Nephron (organoid): Measurements from ENCODE around the gene C1orf174.

Experiments used
- H3K27ac Mint-ChIP-seq, 3 experiments: 2 replicates each; pipeline ENCODE4 v1.8.0; 2020; ENCODE audit warnings: mixed read lengths in 3 of 3, mild to moderate bottlenecking in 2 of 3, moderate library complexity in 1 of 3
- H3K27me3 Mint-ChIP-seq: 2 replicates; pipeline ENCODE4 v1.8.0; 2021; ENCODE audit warnings: low read depth, mild to moderate bottlenecking, moderate library complexity, mixed read lengths
- H3K36me3 Mint-ChIP-seq: 2 replicates; pipeline ENCODE4 v1.8.0; 2020; ENCODE audit warnings: low read depth, mixed read lengths
- H3K4me1 Mint-ChIP-seq: 2 replicates; pipeline ENCODE4 v1.8.0; 2020; ENCODE audit warnings: mixed read lengths
- H3K4me3 Mint-ChIP-seq, 3 experiments: 2 replicates each; pipeline ENCODE4 v1.8.0; 2020; ENCODE audit warnings: mild to moderate bottlenecking in 3 of 3, mixed read lengths in 3 of 3, moderate library complexity in 2 of 3
- H3K9me3 Mint-ChIP-seq: 2 replicates; pipeline ENCODE4 v1.8.0; 2020; ENCODE audit warnings: mixed read lengths
- CTCF ChIP-seq, 3 experiments: fragments of 200-600 bp; sonication (generic); IDR thresholded peaks; one replicate each; pipeline ENCODE4 v1.5.0; 2021; ENCODE audit warnings: antibody characterized with exemption in 3 of 3; ENCODE audit not compliant: unreplicated experiment in 3 of 3

Gene C1orf174

GRCh38 chr1:3928586-3928985, 28.5 kb upstream of the C1orf174 start:
- Mint-ChIP-seq H3K27ac (no peak overlapping the region), H3K9me3 (peaks cover 15% of the 10 kb centered on the region), H3K36me3 (peaks cover 7% of the 10 kb centered on the region), H3K27me3 (peaks cover 58% of the 10 kb centered on the region), H3K4me1 (peaks cover 28% of the 10 kb centered on the region), H3K4me3 (no peak overlapping the region)
- no peak for TF ChIP-seq CTCF (IDR thresholded peaks at IDR 0.05; ENCODE audit: unreplicated experiment in 3 of 3)

GRCh38 chr1:3926956-3927355, 26.9 kb upstream of the C1orf174 start:
- no peak for TF ChIP-seq CTCF (IDR thresholded peaks at IDR 0.05; ENCODE audit: unreplicated experiment in 3 of 3)
- Mint-ChIP-seq H3K4me3 (no peak overlapping the region), H3K27me3 (peaks cover 55% of the 10 kb centered on the region), H3K9me3 (peaks cover 9% of the 10 kb centered on the region), H3K27ac (no peak overlapping the region), H3K36me3 (peaks cover 7% of the 10 kb centered on the region), H3K4me1 (peaks cover 29% of the 10 kb centered on the region)

DNA sequence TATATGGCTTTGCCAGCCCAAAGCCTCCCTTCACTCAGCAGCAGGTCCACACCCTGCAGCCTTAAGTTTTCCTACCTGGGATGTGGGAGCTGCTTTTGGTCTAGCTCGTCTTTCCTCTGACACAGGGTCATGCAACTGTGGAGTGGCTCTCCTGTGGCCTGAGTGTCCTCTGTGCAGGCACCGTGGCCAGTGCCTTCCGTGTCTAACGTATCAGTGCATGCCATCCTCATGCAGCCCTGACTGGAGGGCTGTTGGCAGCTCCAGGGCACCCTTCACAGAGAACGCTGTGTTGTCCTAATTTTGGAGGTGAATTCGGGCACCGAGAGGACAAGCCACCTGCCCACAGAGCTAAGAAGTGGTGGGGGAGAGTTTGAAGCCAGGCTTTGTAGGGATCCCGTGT, 25.7 kb upstream of the C1orf174 start:
- H3K9me3 Mint-ChIP-seq, result peaks cover 9% of the 10 kb centered on the region
- TF ChIP-seq CTCF (IDR thresholded peaks at IDR 0.05; ENCODE audit: unreplicated experiment in 3 of 3), result no peak
- no peak overlapping the region for H3K4me3 Mint-ChIP-seq
- peaks cover 52% of the 10 kb centered on the region for H3K27me3 Mint-ChIP-seq
- H3K36me3 Mint-ChIP-seq, result peaks cover 7% of the 10 kb centered on the region
- H3K4me1 Mint-ChIP-seq, result peaks cover 33% of the 10 kb centered on the region
- no peak overlapping the region for H3K27ac Mint-ChIP-seq

GRCh38 chr1:3925256-3925655, 25.2 kb upstream of the C1orf174 start:
- TF ChIP-seq CTCF (IDR thresholded peaks at IDR 0.05; ENCODE audit: unreplicated experiment in 3 of 3), result no peak
- Mint-ChIP-seq H3K27me3 (peaks cover 49% of the 10 kb centered on the region), H3K4me3 (no peak overlapping the region), H3K4me1 (peaks cover 30% of the 10 kb centered on the region), H3K36me3 (peaks cover 3% of the 10 kb centered on the region), H3K27ac (peak overlapping the region in 1 of 3 experiments; percentile 13), H3K9me3 (peaks cover 5% of the 10 kb centered on the region)

DNA sequence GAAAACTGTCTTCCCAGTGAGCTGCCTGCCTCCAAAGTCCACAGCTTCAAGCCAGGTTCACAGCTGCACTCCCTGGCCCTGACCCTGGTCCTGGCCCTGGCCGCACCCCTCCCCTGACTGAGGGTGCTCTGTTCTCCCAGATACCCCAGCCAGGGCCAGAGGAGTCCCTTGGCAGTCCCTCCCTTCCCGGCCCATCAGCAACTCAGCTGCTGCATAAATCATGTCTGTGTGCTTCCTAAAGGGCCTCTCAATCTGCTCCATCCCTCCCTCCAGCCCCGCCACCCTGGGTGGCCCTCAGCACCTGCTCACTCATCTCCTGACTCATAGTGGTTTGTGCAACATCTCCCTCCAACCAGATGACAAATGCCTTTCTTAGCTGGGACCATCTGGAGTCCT, 24.8 kb upstream of the C1orf174 start:
- Mint-ChIP-seq H3K27me3 (peaks cover 46% of the 10 kb centered on the region), H3K27ac (peak overlapping the region in 1 of 3 experiments; percentile 13), H3K4me3 (no peak overlapping the region), H3K4me1 (peaks cover 28% of the 10 kb centered on the region), H3K9me3 (peaks cover 3% of the 10 kb centered on the region), H3K36me3 (no peaks in the 10 kb centered on the region)
- TF ChIP-seq CTCF (IDR thresholded peaks at IDR 0.05; ENCODE audit: unreplicated experiment in 3 of 3), result no peak

- no peak overlapping the region for H3K27ac Mint-ChIP-seq
- no peak for TF ChIP-seq CTCF (IDR thresholded peaks at IDR 0.05; ENCODE audit: unreplicated experiment in 3 of 3)
- no peak overlapping the region for H3K4me3 Mint-ChIP-seq
- H3K4me1 Mint-ChIP-seq, result peaks cover 28% of the 10 kb centered on the region
- H3K27me3 Mint-ChIP-seq, result peaks cover 44% of the 10 kb centered on the region
- H3K9me3 Mint-ChIP-seq, result peaks cover under 1% of the 10 kb centered on the region
- no peaks in the 10 kb centered on the region for H3K36me3 Mint-ChIP-seq
Observed at GRCh38 chr1:3924186-3924824, 24.2 kb upstream of the C1orf174 start.
